AG09319 (cell line): Measurements from ENCODE around the gene PDE2A.

Experiments
- DNase-seq: peaks from one replicate; pipeline ENCODE4 v3.0.0-alpha.2; 2010; ENCODE audit warnings: low read depth; ENCODE audit errors: extremely low read depth
- CTCF ChIP-seq: IDR thresholded peaks from 2 replicates; pipeline ENCODE4 v1.5.1; 2011; ENCODE audit warnings: low read depth, mild to moderate bottlenecking, inconsistent platforms, low read length, moderate library complexity

Gene PDE2A

GRCh38 chr11:72646024-72646423 lies 28.2 kb downstream of the PDE2A start:
- DNase-seq = no peak
- no peak for TF ChIP-seq CTCF

GRCh38 chr11:72643547-72643946 lies 30.7 kb downstream of the PDE2A start:
- DNase-seq = no peak
- TF ChIP-seq CTCF = no peak

- TF ChIP-seq CTCF = peak; percentile 63
- no peak for DNase-seq
Measured at GRCh38 chr11:72642884-72643522, 31.2 kb downstream of the PDE2A start.

GRCh38 chr11:72642043-72642883 lies 32.0 kb downstream of the PDE2A start:
- TF ChIP-seq CTCF = no peak
- DNase-seq = no peak

GRCh38 chr11:72641522-72642042 lies 32.6 kb downstream of the PDE2A start:
- no peak for DNase-seq
- TF ChIP-seq CTCF = no peak

GRCh38 chr11:72639502-72640375 lies 34.5 kb downstream of the PDE2A start:
- no peak for TF ChIP-seq CTCF

GRCh38 chr11:72637926-72638325 lies 36.3 kb downstream of the PDE2A start:
- no peak for DNase-seq
- TF ChIP-seq CTCF = no peak

More at GRCh38 chr11:72639502-72640375, 34.5 kb downstream of the PDE2A start:
- DNase-seq = no peak
